HepG2 (cell line): ENCODE data around the gene LENG1. TPM values are rescaled to one million over a fixed set of nuclear protein-coding genes. Genes with fewer than 3 reads are reported as not detected.

ENCODE experiments used
- ELF1 ChIP-seq: sonication (generic); formaldehyde crosslinking; IDR thresholded peaks from 2 replicates; pipeline ENCODE4 v1.4.0; 2020; ENCODE audit warnings: missing genetic modification reagents
- FOXA3 ChIP-seq: IDR thresholded peaks from 2 replicates; pipeline ENCODE4 v1.6.1; 2016; ENCODE audit warnings: missing genetic modification reagents, missing compliant biosample characterization
- HMGA1 ChIP-seq: sonication (generic); formaldehyde crosslinking; conservative IDR thresholded peaks from 2 replicates; pipeline ENCODE4 v1.4.0; 2020; ENCODE audit warnings: missing genetic modification reagents
- HOXA7 ChIP-seq: sonication (generic); formaldehyde crosslinking; IDR thresholded peaks from 2 replicates; pipeline ENCODE4 v1.8.1; 2022; ENCODE audit warnings: mild to moderate bottlenecking, missing genetic modification reagents, moderate library complexity
- KLF9 ChIP-seq: IDR thresholded peaks from 2 replicates; pipeline ENCODE4 v1.6.1; 2016; ENCODE audit warnings: low read depth
- MED13 ChIP-seq: sonication (generic); formaldehyde crosslinking; IDR thresholded peaks from 2 replicates; pipeline ENCODE4 v1.5.0; 2020; ENCODE audit warnings: missing genetic modification reagents
- MNT ChIP-seq: fragments of 450-650 bp; IDR thresholded peaks from 2 replicates; pipeline ENCODE4 v1.6.1; 2016
- NFATC3 ChIP-seq: sonication (generic); formaldehyde crosslinking; IDR thresholded peaks from 2 replicates; pipeline ENCODE4 v1.5.1; 2020; ENCODE audit warnings: mild to moderate bottlenecking, missing genetic modification reagents
- PHF5A ChIP-seq: IDR thresholded peaks from one replicate; pipeline ENCODE4 v1.6.1; 2018; ENCODE audit warnings: low read depth, missing genetic modification reagents; ENCODE audit not compliant: unreplicated experiment
- PHF8 ChIP-seq: sonication (generic); formaldehyde crosslinking; IDR thresholded peaks from 2 replicates; pipeline ENCODE4 v1.5.0; 2020; ENCODE audit warnings: missing genetic modification reagents
- RFX3 ChIP-seq: IDR thresholded peaks from 2 replicates; pipeline ENCODE4 v1.6.1; 2016; ENCODE audit warnings: missing biosample characterization, missing genetic modification reagents
- SMAD3 ChIP-seq: sonication (generic); formaldehyde crosslinking; IDR thresholded peaks from 2 replicates; pipeline ENCODE4 v1.4.0; 2020; ENCODE audit warnings: missing genetic modification reagents
- SP5 ChIP-seq: IDR thresholded peaks from 2 replicates; pipeline ENCODE4 v1.6.1; 2016; ENCODE audit warnings: low read depth, borderline replicate concordance
- SUZ12 ChIP-seq: fragments of 150-350 bp; IDR thresholded peaks from 2 replicates; pipeline ENCODE4 v1.6.1; 2014; ENCODE audit warnings: low read depth, low read length
- TAF15 ChIP-seq: fragments of 200-400 bp; formaldehyde crosslinking; IDR thresholded peaks from one replicate; pipeline ENCODE4 v1.6.1; 2018; ENCODE audit warnings: mild to moderate bottlenecking, low read depth, low read length; ENCODE audit not compliant: poor library complexity, severe bottlenecking
- TBL1XR1 ChIP-seq: fragments of 150-350 bp; IDR thresholded peaks from 2 replicates; pipeline ENCODE4 v1.6.1; 2014; ENCODE audit warnings: borderline replicate concordance, low read length; ENCODE audit not compliant: partially characterized antibody
- TOPORS ChIP-seq: sonication (generic); formaldehyde crosslinking; IDR thresholded peaks from 2 replicates; pipeline ENCODE4 v1.8.0; 2023; ENCODE audit warnings: mild to moderate bottlenecking, missing genetic modification reagents
- ZBTB4 ChIP-seq: sonication (generic); formaldehyde crosslinking; IDR thresholded peaks from 2 replicates; pipeline ENCODE4 v1.4.0; 2020; ENCODE audit warnings: missing genetic modification reagents, mild to moderate bottlenecking, borderline replicate concordance
- ZFAT ChIP-seq: sonication (generic); formaldehyde crosslinking; conservative IDR thresholded peaks from 2 replicates; pipeline ENCODE4 v1.8.1; 2023; ENCODE audit warnings: missing genetic modification reagents, inconsistent platforms
- ZMAT3 ChIP-seq: sonication (generic); formaldehyde crosslinking; conservative IDR thresholded peaks from 2 replicates; pipeline ENCODE4 v1.7.0; 2021; ENCODE audit warnings: missing genetic modification reagents
- ZNF232 ChIP-seq: sonication (generic); formaldehyde crosslinking; IDR thresholded peaks from 2 replicates; pipeline ENCODE4 v1.4.0; 2020; ENCODE audit warnings: missing genetic modification reagents, borderline replicate concordance
- ZNF44 ChIP-seq: sonication (generic); formaldehyde crosslinking; IDR thresholded peaks from 2 replicates; pipeline ENCODE4 v1.5.1; 2020; ENCODE audit warnings: mild to moderate bottlenecking, missing genetic modification reagents
- ZNF740 ChIP-seq: sonication (generic); formaldehyde crosslinking; IDR thresholded peaks from 2 replicates; pipeline ENCODE4 v1.4.0; 2020; ENCODE audit warnings: missing genetic modification reagents
- polyA plus RNA-seq, 8 experiments: library from polyadenylated mRNA; depleted of rRNA in 3 of 8; stranded (reverse) in 7 of 8; unstranded in 1 of 8; fragments of >200 nt; fragmentation: Illumina TruSeq in 4 of 8; extraction: Trizol in 4 of 8; gene quantifications; 2 replicates each; pipeline versions ENCODE4 v1.2.1 to v1.2.3, GENCODE V29; 2011 to 2016; ENCODE audit warnings: low read depth in 4 of 8, missing spikeins in 1 of 8, mixed read lengths in 1 of 8; ENCODE audit not compliant: insufficient read depth in 1 of 8
- total RNA-seq, 5 experiments: library from RNA; depleted of rRNA; stranded (reverse); fragments of >200 nt; fragmentation: Illumina TruSeq; extraction: Trizol; gene quantifications; 2 replicates each; pipeline ENCODE4 v1.2.3, GENCODE V29; 2016; ENCODE audit warnings: low read depth in 1 of 5

Gene LENG1
- total and polyA plus RNA-seq, 2 of the 13 experiments (the other 11 are each of a cell fraction or from before 2014, with no cell fraction given) = 1.8 to 3.8 TPM

GRCh38 chr19:54115109-54116063, 44.1 kb downstream of the LENG1 start, which contains the start of the genes PRPF31 and TFPT (continued):
- TF ChIP-seq MNT = peak; percentile 50
- no peak for TF ChIP-seq SP5
- TF ChIP-seq ZNF44 (CRISPR knock-in tag) = 0 out of 2 replicates have a peak, but pooled peaks have one; percentile 86
- TF ChIP-seq TBL1XR1 = peak; percentile 55
- no peak for TF ChIP-seq ZNF232
- TF ChIP-seq ELF1 (CRISPR knock-in tag) = peak; percentile 87
- peak; percentile 75 for TF ChIP-seq ZNF740 (CRISPR knock-in tag)
- no peak; the same call in 1 of the 2 replicates for TF ChIP-seq ZMAT3 (CRISPR knock-in tag)
- TF ChIP-seq TAF15 = no peak
- no peak; the same call in 1 of the 2 replicates for TF ChIP-seq SMAD3 (CRISPR knock-in tag)
- TF ChIP-seq TOPORS (CRISPR knock-in tag) = no peak
- TF ChIP-seq RFX3 (CRISPR knock-in tag) = no peak
- no peak for TF ChIP-seq ZBTB4 (CRISPR knock-in tag)
- TF ChIP-seq FOXA3 (CRISPR knock-in tag) = no peak
- TF ChIP-seq HOXA7 = 0 out of 2 replicates have a peak, but pooled peaks have one; percentile 22
- TF ChIP-seq KLF9 (CRISPR knock-in tag) = no peak
- TF ChIP-seq ZFAT (CRISPR knock-in tag) = no peak
- TF ChIP-seq MED13 (CRISPR knock-in tag) = no peak
- TF ChIP-seq HMGA1 = no peak
- peak; percentile 94 for TF ChIP-seq SUZ12
- no peak; the same call in 1 of the 2 replicates for TF ChIP-seq NFATC3 (CRISPR knock-in tag)
- no peak for TF ChIP-seq PHF5A
- peak; percentile 97 for TF ChIP-seq PHF8 (CRISPR knock-in tag)
